ENCODE results near the gene SMIM35.

DNA sequence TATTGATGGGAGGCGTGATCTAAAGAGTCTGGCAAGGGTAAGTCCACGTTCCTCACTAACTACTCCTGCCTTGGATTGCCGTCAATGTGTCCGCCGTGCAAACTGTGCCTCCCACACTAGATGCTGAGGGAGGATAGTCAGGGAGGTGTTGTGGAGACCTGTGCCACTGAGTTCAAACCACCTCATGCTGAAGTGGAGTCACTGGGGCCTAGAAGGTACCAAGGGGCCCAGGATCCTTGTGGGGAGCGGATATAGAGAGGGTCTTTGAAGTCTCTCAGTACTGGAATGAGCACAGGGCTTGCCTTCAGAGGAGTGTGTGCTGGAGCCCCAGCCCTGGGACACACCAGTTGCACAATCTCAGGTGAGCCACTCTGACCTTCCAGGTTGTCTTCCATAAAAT, 37.0 kb downstream of the SMIM35 start:
- TF ChIP-seq, protein P1, sequence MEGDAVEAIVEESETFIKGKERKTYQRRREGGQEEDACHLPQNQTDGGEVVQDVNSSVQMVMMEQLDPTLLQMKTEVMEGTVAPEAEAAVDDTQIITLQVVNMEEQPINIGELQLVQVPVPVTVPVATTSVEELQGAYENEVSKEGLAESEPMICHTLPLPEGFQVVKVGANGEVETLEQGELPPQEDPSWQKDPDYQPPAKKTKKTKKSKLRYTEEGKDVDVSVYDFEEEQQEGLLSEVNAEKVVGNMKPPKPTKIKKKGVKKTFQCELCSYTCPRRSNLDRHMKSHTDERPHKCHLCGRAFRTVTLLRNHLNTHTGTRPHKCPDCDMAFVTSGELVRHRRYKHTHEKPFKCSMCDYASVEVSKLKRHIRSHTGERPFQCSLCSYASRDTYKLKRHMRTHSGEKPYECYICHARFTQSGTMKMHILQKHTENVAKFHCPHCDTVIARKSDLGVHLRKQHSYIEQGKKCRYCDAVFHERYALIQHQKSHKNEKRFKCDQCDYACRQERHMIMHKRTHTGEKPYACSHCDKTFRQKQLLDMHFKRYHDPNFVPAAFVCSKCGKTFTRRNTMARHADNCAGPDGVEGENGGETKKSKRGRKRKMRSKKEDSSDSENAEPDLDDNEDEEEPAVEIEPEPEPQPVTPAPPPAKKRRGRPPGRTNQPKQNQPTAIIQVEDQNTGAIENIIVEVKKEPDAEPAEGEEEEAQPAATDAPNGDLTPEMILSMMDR (CRISPR knock-in tag; IDR thresholded peaks at IDR 0.05) = no peak
- TF ChIP-seq GTF2F1 (IDR thresholded peaks at IDR 0.05; ENCODE audit: low read length) = no peak
- TF ChIP-seq EZH2 (conservative IDR thresholded peaks at IDR 0.05; ENCODE audit: low read depth, low read length) = no peak
- TF ChIP-seq FOSL2 (CRISPR knock-in tag; IDR thresholded peaks at IDR 0.05) = no peak
- TF ChIP-seq, protein P2, sequence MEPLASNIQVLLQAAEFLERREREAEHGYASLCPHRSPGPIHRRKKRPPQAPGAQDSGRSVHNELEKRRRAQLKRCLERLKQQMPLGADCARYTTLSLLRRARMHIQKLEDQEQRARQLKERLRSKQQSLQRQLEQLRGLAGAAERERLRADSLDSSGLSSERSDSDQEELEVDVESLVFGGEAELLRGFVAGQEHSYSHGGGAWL (CRISPR knock-in tag; IDR thresholded peaks at IDR 0.05) = no peak
- no peak for TF ChIP-seq MAFF (IDR thresholded peaks at IDR 0.05; ENCODE audit: low read depth, low read length)
- TF ChIP-seq BRD4 (CRISPR knock-in tag; IDR thresholded peaks at IDR 0.05) = no peak
- no peak for TF ChIP-seq PPARG (CRISPR knock-in tag; conservative IDR thresholded peaks at IDR 0.05)
- TF ChIP-seq, protein P3, sequence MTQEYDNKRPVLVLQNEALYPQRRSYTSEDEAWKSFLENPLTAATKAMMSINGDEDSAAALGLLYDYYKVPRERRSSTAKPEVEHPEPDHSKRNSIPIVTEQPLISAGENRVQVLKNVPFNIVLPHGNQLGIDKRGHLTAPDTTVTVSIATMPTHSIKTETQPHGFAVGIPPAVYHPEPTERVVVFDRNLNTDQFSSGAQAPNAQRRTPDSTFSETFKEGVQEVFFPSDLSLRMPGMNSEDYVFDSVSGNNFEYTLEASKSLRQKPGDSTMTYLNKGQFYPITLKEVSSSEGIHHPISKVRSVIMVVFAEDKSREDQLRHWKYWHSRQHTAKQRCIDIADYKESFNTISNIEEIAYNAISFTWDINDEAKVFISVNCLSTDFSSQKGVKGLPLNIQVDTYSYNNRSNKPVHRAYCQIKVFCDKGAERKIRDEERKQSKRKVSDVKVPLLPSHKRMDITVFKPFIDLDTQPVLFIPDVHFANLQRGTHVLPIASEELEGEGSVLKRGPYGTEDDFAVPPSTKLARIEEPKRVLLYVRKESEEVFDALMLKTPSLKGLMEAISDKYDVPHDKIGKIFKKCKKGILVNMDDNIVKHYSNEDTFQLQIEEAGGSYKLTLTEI (CRISPR knock-in tag; conservative IDR thresholded peaks at IDR 0.05) = no peak
- TF ChIP-seq, protein P4, sequence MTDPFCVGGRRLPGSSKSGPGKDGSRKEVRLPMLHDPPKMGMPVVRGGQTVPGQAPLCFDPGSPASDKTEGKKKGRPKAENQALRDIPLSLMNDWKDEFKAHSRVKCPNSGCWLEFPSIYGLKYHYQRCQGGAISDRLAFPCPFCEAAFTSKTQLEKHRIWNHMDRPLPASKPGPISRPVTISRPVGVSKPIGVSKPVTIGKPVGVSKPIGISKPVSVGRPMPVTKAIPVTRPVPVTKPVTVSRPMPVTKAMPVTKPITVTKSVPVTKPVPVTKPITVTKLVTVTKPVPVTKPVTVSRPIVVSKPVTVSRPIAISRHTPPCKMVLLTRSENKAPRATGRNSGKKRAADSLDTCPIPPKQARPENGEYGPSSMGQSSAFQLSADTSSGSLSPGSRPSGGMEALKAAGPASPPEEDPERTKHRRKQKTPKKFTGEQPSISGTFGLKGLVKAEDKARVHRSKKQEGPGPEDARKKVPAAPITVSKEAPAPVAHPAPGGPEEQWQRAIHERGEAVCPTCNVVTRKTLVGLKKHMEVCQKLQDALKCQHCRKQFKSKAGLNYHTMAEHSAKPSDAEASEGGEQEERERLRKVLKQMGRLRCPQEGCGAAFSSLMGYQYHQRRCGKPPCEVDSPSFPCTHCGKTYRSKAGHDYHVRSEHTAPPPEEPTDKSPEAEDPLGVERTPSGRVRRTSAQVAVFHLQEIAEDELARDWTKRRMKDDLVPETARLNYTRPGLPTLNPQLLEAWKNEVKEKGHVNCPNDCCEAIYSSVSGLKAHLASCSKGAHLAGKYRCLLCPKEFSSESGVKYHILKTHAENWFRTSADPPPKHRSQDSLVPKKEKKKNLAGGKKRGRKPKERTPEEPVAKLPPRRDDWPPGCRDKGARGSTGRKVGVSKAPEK (CRISPR knock-in tag; IDR thresholded peaks at IDR 0.05; ENCODE audit: borderline replicate concordance) = no peak
- no peak for TF ChIP-seq JUND (CRISPR knock-in tag; IDR thresholded peaks at IDR 0.05)
